SK-N-MC (cell line): ENCODE measurements around the gene GNG2.

Experiments
- EZH2 ChIP-seq: fragments of 200-600 bp; sonication (generic); IDR thresholded peaks from one replicate; pipeline ENCODE4 v1.6.1; 2017; ENCODE audit warnings: antibody characterized with exemption
- POLR2AphosphoS5 ChIP-seq: IDR thresholded peaks from 2 replicates; pipeline ENCODE4 v1.6.1; 2012; ENCODE audit warnings: mild to moderate bottlenecking, low read depth, low read length, borderline replicate concordance

GRCh38 chr14:51824191-51824590 lies 36.2 kb upstream of the GNG2 start:
- no peak for TF ChIP-seq POLR2AphosphoS5
- no peak for TF ChIP-seq EZH2
